GM10248 (cell line): ENCODE results near the gene ASTL.

ENCODE experiments used
- CTCF ChIA-PET: fragments of 300-600 bp; sonication (Branson Sonifier 250); formaldehyde crosslinking; extraction: SDS; loops from one replicate; lab custom pipeline; 2021; ENCODE audit warnings: antibody characterized with exemption; lab: Yijun Ruan, JAX
- POLR2A ChIA-PET: fragments of 350-650 bp; sonication (Branson Sonifier 250); formaldehyde crosslinking; extraction: SDS; loops from one replicate; lab custom pipeline; 2020; ENCODE audit warnings: antibody characterized with exemption; lab: Yijun Ruan, JAX
- DNase-seq: peaks from one replicate; pipeline ENCODE4 v3.0.0; 2012; ENCODE audit errors: extremely low spot score
- TF ChIP-seq, protein P1 (sequence below): IDR thresholded peaks from 2 replicates; pipeline ENCODE4 v1.5.1; 2012; ENCODE audit warnings: mild to moderate bottlenecking, low read depth; ENCODE audit errors: extremely low read depth, missing control alignments, control extremely low read depth

The ASTL gene

DNA sequence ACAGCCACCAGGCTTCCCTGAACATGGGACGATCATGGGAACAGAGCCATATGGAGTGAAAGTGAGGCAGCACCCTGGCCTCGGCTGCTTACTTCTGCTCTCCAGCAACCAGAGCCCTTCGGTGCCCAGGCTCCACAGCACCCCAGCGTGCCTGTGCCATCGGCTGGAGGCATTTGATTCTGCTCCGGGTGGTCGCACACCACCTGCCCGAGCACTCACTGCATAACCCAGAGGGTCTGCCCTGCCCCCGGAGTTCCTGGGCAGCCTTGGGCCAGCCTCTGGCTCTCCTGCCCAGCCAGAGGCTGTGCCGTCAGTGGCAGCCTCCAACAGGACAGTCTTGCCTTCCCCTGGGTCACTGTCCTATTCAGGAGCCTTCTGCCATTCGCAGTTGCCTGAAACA is 3.9 kb downstream of the ASTL start:
- DNase-seq, result no peak
- CTCF ChIA-PET, result interaction anchor here (0.8 to 20.4 kb wide), 4 partner anchors 9 to 40 kb away, joined by 3 to 658 read pairs (median 12); partner anchors contain the start of gene ADRA2B
- TF ChIP-seq, protein P1, sequence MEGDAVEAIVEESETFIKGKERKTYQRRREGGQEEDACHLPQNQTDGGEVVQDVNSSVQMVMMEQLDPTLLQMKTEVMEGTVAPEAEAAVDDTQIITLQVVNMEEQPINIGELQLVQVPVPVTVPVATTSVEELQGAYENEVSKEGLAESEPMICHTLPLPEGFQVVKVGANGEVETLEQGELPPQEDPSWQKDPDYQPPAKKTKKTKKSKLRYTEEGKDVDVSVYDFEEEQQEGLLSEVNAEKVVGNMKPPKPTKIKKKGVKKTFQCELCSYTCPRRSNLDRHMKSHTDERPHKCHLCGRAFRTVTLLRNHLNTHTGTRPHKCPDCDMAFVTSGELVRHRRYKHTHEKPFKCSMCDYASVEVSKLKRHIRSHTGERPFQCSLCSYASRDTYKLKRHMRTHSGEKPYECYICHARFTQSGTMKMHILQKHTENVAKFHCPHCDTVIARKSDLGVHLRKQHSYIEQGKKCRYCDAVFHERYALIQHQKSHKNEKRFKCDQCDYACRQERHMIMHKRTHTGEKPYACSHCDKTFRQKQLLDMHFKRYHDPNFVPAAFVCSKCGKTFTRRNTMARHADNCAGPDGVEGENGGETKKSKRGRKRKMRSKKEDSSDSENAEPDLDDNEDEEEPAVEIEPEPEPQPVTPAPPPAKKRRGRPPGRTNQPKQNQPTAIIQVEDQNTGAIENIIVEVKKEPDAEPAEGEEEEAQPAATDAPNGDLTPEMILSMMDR, result no peak
- POLR2A ChIA-PET, result no interaction called here

DNA sequence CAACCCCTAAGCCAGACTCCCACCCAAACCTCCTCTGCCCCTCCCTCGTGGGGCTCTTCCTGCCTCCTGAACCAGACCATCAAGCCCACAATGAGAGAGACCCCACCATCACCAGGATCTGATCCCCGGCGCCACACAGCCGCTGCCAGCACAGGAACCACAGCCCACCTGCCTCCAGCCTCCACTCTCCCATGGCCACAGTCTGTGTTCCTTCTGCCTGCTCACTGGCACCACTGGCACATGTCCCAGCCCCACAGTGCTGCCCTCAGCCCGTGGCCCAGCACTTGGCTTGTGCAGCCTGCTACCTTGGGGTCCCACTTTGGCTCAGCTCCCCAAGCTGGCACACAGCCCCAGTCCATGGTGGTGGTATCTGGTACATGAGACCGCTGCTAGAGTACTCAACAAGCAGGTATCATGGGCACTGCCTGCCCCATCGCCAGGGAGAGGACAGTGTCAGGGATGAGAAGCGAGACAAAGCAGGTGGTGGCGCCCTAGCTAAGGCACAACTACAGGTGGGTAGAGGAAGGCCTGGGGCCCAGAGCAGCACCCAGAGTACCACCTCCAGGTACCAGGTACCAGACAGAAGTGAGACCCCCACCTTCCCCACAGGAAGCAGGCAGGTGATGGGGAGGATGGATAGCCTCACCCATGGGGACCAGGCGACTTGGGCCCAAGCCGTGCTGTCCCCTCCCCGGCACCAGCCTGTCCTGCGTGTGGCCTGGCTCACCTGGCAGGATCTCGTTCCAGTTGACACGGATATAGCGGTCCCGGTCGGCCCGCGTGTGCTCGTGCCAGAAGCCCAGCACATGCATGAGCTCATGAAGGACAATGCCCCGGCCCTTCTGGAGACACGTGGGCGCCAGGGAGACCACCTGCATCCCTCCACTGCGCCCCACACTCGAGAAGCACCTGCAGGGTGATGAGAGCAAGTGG is 6.2 kb downstream of the ASTL start:
- TF ChIP-seq, protein P1, result no peak
- ChIA-PET CTCF (interaction anchor here (1.2 to 2.5 kb wide), 6 partner anchors 12 to 139 kb away, joined by 3 to 12 read pairs (median 4); partner anchors contain the start of gene ADRA2B), POLR2A (interaction anchor here (0.7 to 2.0 kb wide), 2 partner anchors 9 to 13 kb away, joined by 3 to 4 read pairs; partner anchors contain the start of gene DUSP2)
- DNase-seq, result no peak

DNA sequence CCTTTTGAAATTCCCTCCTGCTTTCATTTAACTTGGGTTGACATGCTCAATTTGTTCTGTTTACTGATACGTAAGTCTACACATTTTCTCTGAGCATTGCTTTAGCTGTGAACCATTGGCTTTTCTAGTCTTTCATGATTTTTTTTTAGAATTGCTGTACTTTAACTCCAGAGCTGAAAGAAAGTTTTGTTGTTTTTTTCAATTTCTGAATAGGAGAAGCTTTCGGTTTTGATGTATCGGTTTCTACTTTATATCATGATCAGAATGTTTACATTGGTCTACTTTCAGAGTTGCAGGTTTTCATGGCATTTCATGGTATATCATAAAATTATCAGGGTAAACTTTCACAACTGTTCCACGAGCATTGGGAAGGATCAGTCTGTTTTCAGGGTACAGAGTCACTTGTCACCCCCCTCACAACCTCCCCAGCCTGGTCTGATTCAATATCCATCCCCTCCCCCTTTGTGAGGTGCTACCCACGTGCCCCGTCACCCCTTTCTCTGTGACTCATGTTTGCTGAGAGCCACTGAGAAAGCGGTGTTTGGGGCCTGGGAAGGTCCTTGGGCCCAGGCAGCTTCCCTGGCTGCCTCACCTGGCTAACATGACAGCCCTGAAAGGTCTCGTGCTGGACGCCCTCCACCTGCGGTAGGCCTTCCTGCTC is 7.0 kb downstream of the ASTL start:
- TF ChIP-seq, protein P1, result no peak
- ChIA-PET CTCF (interaction anchor here (1.1 to 2.5 kb wide), 6 partner anchors 11 to 138 kb away, joined by 3 to 12 read pairs (median 4); partner anchors contain the start of gene ADRA2B), POLR2A (interaction anchor here (2.0 kb wide), 1 partner anchor 13 kb away, joined by 4 read pairs; the partner anchor contains the start of gene DUSP2)
- DNase-seq, result no peak

DNA sequence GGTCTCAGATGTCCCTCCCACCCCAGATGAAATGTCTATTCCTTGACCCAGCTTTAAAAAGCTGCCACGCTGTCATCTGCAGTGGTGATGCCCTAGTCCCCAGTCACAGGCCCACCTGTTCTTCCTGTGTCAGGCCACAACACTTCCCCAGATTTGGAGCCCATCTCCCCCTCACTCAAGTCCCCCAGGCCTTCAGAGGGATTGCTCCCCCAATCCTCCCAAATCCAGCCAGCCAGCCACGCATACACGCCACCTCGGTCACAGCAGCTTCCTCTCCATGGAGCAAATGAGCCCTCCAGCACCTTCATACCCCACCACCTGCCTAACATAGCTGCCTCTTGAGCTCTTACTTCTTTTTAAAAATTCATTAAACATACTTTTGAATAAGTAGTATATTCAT is 7.8 kb downstream of the ASTL start:
- TF ChIP-seq, protein P1, result no peak
- no peak for DNase-seq
- ChIA-PET POLR2A (interaction anchor here (2.0 kb wide), 1 partner anchor 14 kb away, joined by 4 read pairs; the partner anchor contains the start of gene DUSP2), CTCF (interaction anchor here (1.1 to 2.5 kb wide), 6 partner anchors 8 to 137 kb away, joined by 3 to 12 read pairs (median 4); partner anchors contain the start of genes ADRA2B and ASTL)

GRCh38 chr2:96129528-96130120 is 8.7 kb downstream of the ASTL start:
- ChIA-PET POLR2A (interaction anchor here (2.0 kb wide), 1 partner anchor 15 kb away, joined by 4 read pairs; the partner anchor contains the start of gene DUSP2), CTCF (interaction anchor here (1.1 to 2.5 kb wide), 3 partner anchors 9 to 137 kb away, joined by 4 to 12 read pairs (median 12); partner anchors contain the start of genes ADRA2B and ASTL)

More at GRCh38 chr2:96129528-96130120, 8.7 kb downstream of the ASTL start:
- no peak for DNase-seq
- TF ChIP-seq, protein P1, result no peak
